HCT116 (cell line): ENCODE results near the gene PPP1R12C. TPM values are rescaled to one million over a fixed set of nuclear protein-coding genes. Genes with fewer than 3 reads are reported as not detected.

ENCODE experiments used
- ATAC-seq: fragments of 200-7000 bp; cut with Tn5 transposase; 2 replicates; pipeline ENCODE4 v1.9.1; 2020; ENCODE audit warnings: mild to moderate bottlenecking, moderate library complexity
- BruUV-seq: library from RNA; stranded (reverse); fragments of 400-500 nt; replicated peaks from 2 replicates; lab custom pipeline; 2021; lab: Mats Ljungman, UMichigan
- CTCF ChIA-PET: fragments of 300-600 bp; sonication (Branson Sonifier 250); formaldehyde crosslinking; loops from one replicate; lab custom pipeline; 2021; ENCODE audit warnings: antibody characterized with exemption; lab: Charles Lee
- POLR2A ChIA-PET: fragments of 300-600, 350-600 bp; sonication (Branson Sonifier 250); formaldehyde crosslinking; loops from one replicate; lab custom pipeline; 2021; ENCODE audit warnings: antibody characterized with exemption; lab: Charles Lee
- RAD21 ChIA-PET, 2 experiments: fragments of 300-600 bp; sonication (Branson Sonifier 250); formaldehyde crosslinking; loops; one replicate each; lab custom pipeline; 2023; ENCODE audit warnings: low total read pairs in 2 of 2; ENCODE audit not compliant: uncharacterized antibody in 2 of 2, unreplicated experiment in 2 of 2, low non-redundant PET in 1 of 2; lab: Charles Lee
- DNase-seq: peaks from one replicate; pipeline ENCODE4 v3.0.0-alpha.2; 2010; ENCODE audit warnings: low read depth, low spot score
- H2AFZ ChIP-seq: fragments of 200-600 bp; shearing (Covaris generic), sonication (generic); 2 replicates; pipeline ENCODE4 v1.6.1; 2017; ENCODE audit warnings: low read depth, mixed run types, mixed read lengths, antibody characterized with exemption, low read length; ENCODE audit not compliant: poor library complexity, severe bottlenecking
- H3K27ac ChIP-seq: 2 replicates; pipeline ENCODE4 v1.5.1; 2012; ENCODE audit warnings: low read depth, low read length
- H3K27me3 ChIP-seq: fragments of 200-600 bp; sonication (generic); 2 replicates; pipeline ENCODE4 v1.6.1; 2016; ENCODE audit warnings: mixed run types, low read length, mixed read lengths; ENCODE audit not compliant: insufficient read depth
- H3K36me3 ChIP-seq, 2 experiments: fragments of 200-500 bp in 1 of 2; fragments of 200-600 bp in 1 of 2; sonication (Bioruptor generic) in 1 of 2; sonication (generic) in 1 of 2; 2 replicates each; pipeline versions ENCODE4 v1.5.1 to v1.6.1; 2014 to 2016; ENCODE audit warnings: low read length in 2 of 2, inconsistent platforms in 1 of 2, mixed read lengths in 1 of 2, mixed run types in 1 of 2; ENCODE audit not compliant: insufficient read depth in 2 of 2, control insufficient read depth in 1 of 2
- H3K4me1 ChIP-seq, 2 experiments: fragments of 200-600 bp in 1 of 2; sonication (generic) in 1 of 2; 2 replicates each; pipeline versions ENCODE4 v1.5.1 to v1.6.1; 2012 to 2017; ENCODE audit warnings: low read length in 2 of 2, inconsistent platforms in 1 of 2, mild to moderate bottlenecking in 1 of 2, mixed read lengths in 1 of 2, mixed run types in 1 of 2, moderate library complexity in 1 of 2; ENCODE audit not compliant: insufficient read depth in 2 of 2, control insufficient read depth in 1 of 2
- H3K4me2 ChIP-seq: fragments of 200-600 bp; sonication (generic); 2 replicates; pipeline ENCODE4 v1.6.1; 2017; ENCODE audit warnings: mixed run types, low read length, mixed read lengths
- H3K4me3 ChIP-seq, 2 experiments: fragments of 200-600 bp in 1 of 2; sonication (generic) in 1 of 2; replicated peaks in 1 of 2; 2 replicates each; pipeline ENCODE4 v1.5.1; 2011 to 2016; ENCODE audit warnings: low read length in 2 of 2, control low read depth in 1 of 2, low read depth in 1 of 2, mild to moderate bottlenecking in 1 of 2, mixed read lengths in 1 of 2, mixed run types in 1 of 2
- H3K79me2 ChIP-seq: fragments of 200-600 bp; sonication (generic); 2 replicates; pipeline ENCODE4 v1.6.1; 2017; ENCODE audit warnings: mild to moderate bottlenecking, mixed run types, low read length, moderate library complexity, mixed read lengths; ENCODE audit not compliant: insufficient read depth
- H3K9ac ChIP-seq: fragments of 200-600 bp; sonication (generic); 2 replicates; pipeline ENCODE4 v1.6.1; 2016; ENCODE audit warnings: low read length, mixed read lengths
- H3K9me2 ChIP-seq: fragments of 200-600 bp; sonication (generic), shearing (Covaris generic); 2 replicates; pipeline ENCODE4 v1.6.1; 2017; ENCODE audit warnings: mixed run types, mild to moderate bottlenecking, moderate library complexity; ENCODE audit not compliant: insufficient read depth
- H3K9me3 ChIP-seq, 2 experiments: fragments of 200-500 bp in 1 of 2; fragments of 200-600 bp in 1 of 2; sonication (Bioruptor generic) in 1 of 2; sonication (generic) in 1 of 2; 2 replicates each; pipeline ENCODE4 v1.6.1; 2014 to 2017; ENCODE audit warnings: low read length in 2 of 2, mixed read lengths in 2 of 2, inconsistent platforms in 1 of 2, low read depth in 1 of 2, mild to moderate bottlenecking in 1 of 2, mixed run types in 1 of 2, moderate library complexity in 1 of 2; ENCODE audit not compliant: control insufficient read depth in 1 of 2, insufficient read depth in 1 of 2
- H4K20me1 ChIP-seq: fragments of 200-600 bp; sonication (generic), shearing (Covaris generic); 2 replicates; pipeline ENCODE4 v1.6.1; 2017; ENCODE audit warnings: mixed run types, mild to moderate bottlenecking, moderate library complexity; ENCODE audit not compliant: insufficient read depth
- CBX3 ChIP-seq: IDR thresholded peaks from 2 replicates; pipeline ENCODE4 v1.6.1; 2012; ENCODE audit warnings: low read depth
- CEBPB ChIP-seq: IDR thresholded peaks from 2 replicates; pipeline ENCODE4 v1.6.1; 2012; ENCODE audit warnings: low read depth
- EGR1 ChIP-seq: IDR thresholded peaks from 2 replicates; pipeline ENCODE4 v1.6.1; 2012; ENCODE audit warnings: low read depth
- ELF1 ChIP-seq: IDR thresholded peaks from 2 replicates; pipeline ENCODE4 v1.6.1; 2012; ENCODE audit warnings: low read depth, borderline replicate concordance
- POLR2A ChIP-seq: IDR thresholded peaks from 2 replicates; pipeline ENCODE4 v1.7.0; 2011; ENCODE audit warnings: borderline replicate concordance; ENCODE audit not compliant: insufficient read depth, insufficient read length; ENCODE audit errors: extremely low read depth
- POLR2AphosphoS5 ChIP-seq: IDR thresholded peaks from 2 replicates; pipeline ENCODE4 v1.6.1; 2011; ENCODE audit warnings: mild to moderate bottlenecking, low read depth, low read length, moderate library complexity
- RAD21 ChIP-seq: IDR thresholded peaks from 2 replicates; pipeline ENCODE4 v1.6.1; 2012; ENCODE audit warnings: low read depth, mild to moderate bottlenecking
- REST ChIP-seq: IDR thresholded peaks from 2 replicates; pipeline ENCODE4 v1.6.1; 2012; ENCODE audit warnings: low read depth
- SP1 ChIP-seq: IDR thresholded peaks from 2 replicates; pipeline ENCODE4 v1.6.1; 2012; ENCODE audit warnings: low read depth
- SRF ChIP-seq: IDR thresholded peaks from 2 replicates; pipeline ENCODE4 v1.6.1; 2012; ENCODE audit warnings: low read depth
- YY1 ChIP-seq: IDR thresholded peaks from 2 replicates; pipeline ENCODE4 v1.6.1; 2011; ENCODE audit warnings: low read length, low read depth, moderate library complexity, mild to moderate bottlenecking; ENCODE audit not compliant: insufficient replicate concordance; ENCODE audit errors: extremely low read depth
- ZBTB33 ChIP-seq: IDR thresholded peaks from 2 replicates; pipeline ENCODE4 v1.6.1; 2011; ENCODE audit warnings: mild to moderate bottlenecking, low read length, moderate library complexity; ENCODE audit not compliant: insufficient replicate concordance; ENCODE audit errors: extremely low read depth
- intact Hi-C: fragments of 100-400 bp; cut with micrococcal nuclease; formaldehyde crosslinking; loops from 2 replicates; pipeline ENCODE4 v1.10.0; 2022
- total RNA-seq: library from RNA; stranded (reverse); gene quantifications from one replicate; pipeline ENCODE4 v1.2.1, GENCODE V29; 2021; ENCODE audit not compliant: unreplicated experiment
- TF ChIP-seq, protein P1 (sequence below): IDR thresholded peaks from 2 replicates; pipeline ENCODE4 v1.6.1; 2012
- TF ChIP-seq, protein P2 (sequence below): IDR thresholded peaks from 2 replicates; pipeline ENCODE4 v1.6.1; 2012

The PPP1R12C gene
- total RNA-seq, 1 experiment from 2014 or later = 83.2 TPM

DNA sequence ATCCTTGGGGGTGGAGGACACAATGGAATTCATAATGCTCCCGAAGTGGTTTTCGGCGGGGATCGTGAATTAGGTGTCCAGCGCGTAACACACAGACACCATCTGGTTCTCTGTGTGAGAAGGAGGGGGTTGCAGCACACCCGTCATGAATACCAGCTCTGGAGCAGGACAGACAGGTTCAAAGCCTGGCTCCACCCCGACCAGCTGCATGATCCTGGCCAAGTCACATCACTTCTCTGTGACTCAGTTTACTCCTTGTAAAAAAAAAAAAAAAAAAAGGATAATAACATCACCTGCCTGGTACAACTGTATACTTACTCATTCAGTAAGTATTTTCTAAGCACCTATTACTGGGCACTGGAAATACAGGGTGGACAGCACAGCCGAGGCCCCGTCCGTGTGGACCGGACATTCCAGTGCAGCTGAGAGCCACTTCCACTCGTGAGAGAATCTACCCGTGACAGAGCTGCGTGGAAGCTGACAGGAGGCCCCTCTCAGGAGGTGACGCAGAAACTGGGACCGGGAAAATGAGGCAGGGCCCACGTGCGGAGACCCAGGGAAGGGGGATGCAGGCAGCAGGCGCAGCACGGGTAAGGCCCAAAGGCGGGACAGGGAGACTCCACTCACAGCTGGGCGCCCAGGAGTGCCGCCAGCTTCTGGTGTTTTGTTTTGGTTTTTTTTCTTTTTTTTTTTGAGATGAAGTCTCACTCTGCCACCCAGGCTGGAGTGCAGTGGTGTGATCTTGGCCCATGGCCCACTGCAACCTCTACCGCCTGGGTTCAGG lies 66.5 kb downstream of the PPP1R12C start (continued):
- TF ChIP-seq ELF1 (no peak), EGR1 (no peak), CEBPB (no peak)
- TF ChIP-seq, protein P1, sequence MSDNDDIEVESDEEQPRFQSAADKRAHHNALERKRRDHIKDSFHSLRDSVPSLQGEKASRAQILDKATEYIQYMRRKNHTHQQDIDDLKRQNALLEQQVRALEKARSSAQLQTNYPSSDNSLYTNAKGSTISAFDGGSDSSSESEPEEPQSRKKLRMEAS = no peak

DNA sequence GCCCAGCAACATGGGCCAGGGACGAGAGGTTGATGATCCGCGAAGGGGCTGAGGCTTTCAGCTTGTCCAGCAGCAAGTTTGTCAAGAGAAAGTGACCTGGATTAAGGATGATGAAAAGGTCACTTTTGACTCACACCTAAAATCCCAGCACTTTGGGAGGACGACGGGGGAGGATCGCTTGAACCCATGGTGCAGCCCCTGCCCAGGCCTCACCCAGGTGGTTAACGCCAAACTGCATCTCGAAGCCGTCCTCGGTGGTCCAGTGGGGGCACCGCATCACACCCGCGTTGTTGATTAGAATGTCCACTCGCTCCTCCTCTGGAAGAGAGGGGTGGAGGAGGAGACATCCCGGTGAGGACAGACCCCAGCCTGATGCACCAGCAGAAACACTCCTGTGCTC lies 69.0 kb downstream of the PPP1R12C start:
- H3K4me2 ChIP-seq = no peak overlapping the region
- DNase-seq (no peak), ATAC-seq (no peak)
- no peak overlapping the region for H2AFZ ChIP-seq
- no peaks in the 10 kb centered on the region for H3K4me1 ChIP-seq
- ChIA-PET RAD21 (no interaction called here), CTCF (no interaction called here), POLR2A (no interaction called here)
- H3K27ac ChIP-seq = no peak overlapping the region
- H3K9me2 ChIP-seq = no peaks in the 10 kb centered on the region
- H3K9ac ChIP-seq = no peak overlapping the region
- intact Hi-C loops = no loop called here
- no peaks in the 10 kb centered on the region for H3K27me3 ChIP-seq
- H3K9me3 ChIP-seq = no peaks in the 10 kb centered on the region
- H3K36me3 ChIP-seq = peaks cover 26 to 45% of the 10 kb centered on the region in 2 experiments; a peak in 3 of 4 replicates
- no TSS peak for BruUV-seq
- TF ChIP-seq YY1 (no peak), SP1 (no peak), REST (no peak), POLR2AphosphoS5 (no peak), SRF (no peak), CBX3 (no peak), ZBTB33 (no peak), ELF1 (no peak), RAD21 (no peak), POLR2A (no peak)
- TF ChIP-seq, protein P2, sequence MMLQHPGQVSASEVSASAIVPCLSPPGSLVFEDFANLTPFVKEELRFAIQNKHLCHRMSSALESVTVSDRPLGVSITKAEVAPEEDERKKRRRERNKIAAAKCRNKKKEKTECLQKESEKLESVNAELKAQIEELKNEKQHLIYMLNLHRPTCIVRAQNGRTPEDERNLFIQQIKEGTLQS = no peak
- peaks cover 47% of the 10 kb centered on the region for H3K79me2 ChIP-seq
- no peaks in the 10 kb centered on the region for H4K20me1 ChIP-seq
- H3K4me3 ChIP-seq = no peak overlapping the region
